Endodermal cell (in vitro differentiated cells): ENCODE measurements around the gene THAP7. TPM values are rescaled to one million over a fixed set of nuclear protein-coding genes. Genes with fewer than 3 reads are reported as not detected.
A peak's percentile ranks its signal among the peaks of the same experiment; 100 is the strongest.

Experiments
- DNase-seq: peaks from one replicate; pipeline ENCODE4 v3.0.0-alpha.2; 2017
- H3K27ac ChIP-seq: 2 replicates; pipeline ENCODE4 v1.5.1; 2013; ENCODE audit warnings: mild to moderate bottlenecking, low read depth, low read length, moderate library complexity
- H3K27me3 ChIP-seq: 2 replicates; pipeline ENCODE4 v1.6.1; 2013; ENCODE audit warnings: mild to moderate bottlenecking, low read length, moderate library complexity; ENCODE audit not compliant: insufficient read depth, control insufficient read depth, poor library complexity, severe bottlenecking
- H3K36me3 ChIP-seq: 2 replicates; pipeline ENCODE4 v1.7.0; 2013; ENCODE audit warnings: mild to moderate bottlenecking, low read length, moderate library complexity; ENCODE audit not compliant: control insufficient read depth, insufficient read depth
- H3K4me1 ChIP-seq: one replicate; pipeline ENCODE4 v1.7.0; 2013; ENCODE audit warnings: low read length; ENCODE audit not compliant: control insufficient read depth, insufficient read depth
- H3K4me3 ChIP-seq: 2 replicates; pipeline ENCODE4 v1.5.1; 2013; ENCODE audit warnings: mild to moderate bottlenecking, low read length, moderate library complexity
- H3K9ac ChIP-seq: 2 replicates; pipeline ENCODE4 v1.6.1; 2013; ENCODE audit warnings: mild to moderate bottlenecking, low read length, moderate library complexity; ENCODE audit not compliant: poor library complexity, severe bottlenecking; ENCODE audit errors: extremely low read depth
- H3K9me3 ChIP-seq: 2 replicates; pipeline ENCODE4 v1.6.1; 2013; ENCODE audit warnings: mild to moderate bottlenecking, low read length, moderate library complexity; ENCODE audit not compliant: control insufficient read depth
- H3K27ac Mint-ChIP-seq: 2 replicates; pipeline ENCODE4 v1.8.0; 2020; ENCODE audit warnings: mixed read lengths
- H3K27me3 Mint-ChIP-seq: 2 replicates; pipeline ENCODE4 v1.8.0; 2021; ENCODE audit warnings: mild to moderate bottlenecking, mixed read lengths; ENCODE audit not compliant: insufficient read depth
- H3K36me3 Mint-ChIP-seq: 2 replicates; pipeline ENCODE4 v1.8.0; 2020; ENCODE audit warnings: low read depth, mixed read lengths
- H3K4me1 Mint-ChIP-seq: 2 replicates; pipeline ENCODE4 v1.8.0; 2020; ENCODE audit warnings: mixed read lengths
- H3K4me3 Mint-ChIP-seq: 2 replicates; pipeline ENCODE4 v1.8.0; 2020; ENCODE audit warnings: mild to moderate bottlenecking, moderate library complexity, mixed read lengths
- H3K9me3 Mint-ChIP-seq: 2 replicates; pipeline ENCODE4 v1.8.0; 2020; ENCODE audit warnings: mild to moderate bottlenecking, mixed read lengths
- WGBS, 2 experiments: methylation state at CpG; one replicate each; pipeline versions ENCODE4 v1.1.5 to v1.1.7; 2013; ENCODE audit warnings: missing lambda C conversion rate in 2 of 2, mixed read lengths in 1 of 2; ENCODE audit not compliant: insufficient coverage in 1 of 2, insufficient read length in 1 of 2; 5-methylcytosine and 5-hydroxymethylcytosine counted together
- total RNA-seq, 2 donors: library from RNA; stranded (reverse); fragmentation: NEBNext Ultra II Directional in 1 of 2; extraction: Animal tissue kit (Norgen Biotek cat#: 25700) in 1 of 2; gene quantifications; 2 replicates in 1 of 2; 3 replicates in 1 of 2; pipeline ENCODE4 v1.2.1, GENCODE V29; 2021
- TF ChIP-seq, protein P1 (sequence below): fragments of 200-600 bp; sonication (generic); conservative IDR thresholded peaks from 2 replicates; pipeline ENCODE4 v1.5.0; 2021; ENCODE audit warnings: antibody characterized with exemption, mild to moderate bottlenecking

Gene THAP7
- total RNA-seq, 2 donors from 2014 or later, result 16.6 to 19.6 TPM

DNA sequence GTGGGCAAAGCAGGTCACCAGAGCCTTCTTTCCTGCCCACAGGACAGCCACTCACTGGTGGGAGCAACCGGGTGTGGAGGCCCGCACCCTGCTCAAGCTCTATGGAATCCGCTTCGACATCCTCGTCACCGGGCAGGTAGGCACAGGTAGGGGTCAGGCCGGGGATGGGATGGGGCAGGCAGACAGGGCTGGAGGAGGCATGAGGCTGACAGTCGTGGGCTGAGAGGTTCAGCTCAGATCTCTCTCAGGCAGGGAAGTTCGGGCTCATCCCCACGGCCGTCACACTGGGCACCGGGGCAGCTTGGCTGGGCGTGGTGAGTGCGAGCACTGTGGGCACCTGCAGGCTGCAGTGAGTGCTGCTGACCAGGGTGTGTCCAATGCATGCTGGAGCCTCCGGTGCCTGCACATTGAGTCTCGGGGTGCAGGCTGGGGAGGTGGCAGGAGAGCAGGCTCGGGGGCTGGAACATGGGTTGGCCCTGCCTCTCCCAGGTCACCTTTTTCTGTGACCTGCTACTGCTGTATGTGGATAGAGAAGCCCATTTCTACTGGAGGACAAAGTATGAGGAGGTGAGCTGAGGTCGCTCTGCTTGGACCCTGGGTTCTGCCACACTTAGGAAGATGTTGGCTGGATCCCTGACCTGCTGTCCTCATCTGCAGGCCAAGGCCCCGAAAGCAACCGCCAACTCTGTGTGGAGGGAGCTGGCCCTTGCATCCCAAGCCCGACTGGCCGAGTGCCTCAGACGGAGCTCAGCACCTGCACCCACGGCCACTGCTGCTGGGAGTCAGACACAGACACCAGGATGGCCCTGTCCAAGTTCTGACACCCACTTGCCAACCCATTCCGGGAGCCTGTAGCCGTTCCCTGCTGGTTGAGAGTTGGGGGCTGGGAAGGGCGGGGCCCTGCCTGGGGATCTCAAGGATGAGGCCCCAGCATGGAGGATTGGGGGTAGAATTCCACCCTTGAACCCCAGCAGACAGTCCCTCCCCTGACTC lies 24.1 kb upstream of the THAP7 start:
- H3K4me3 Mint-ChIP-seq, result no peak overlapping the region
- Histone ChIP-seq H3K4me1 (no peaks in the 10 kb centered on the region), H3K27me3 (peaks cover 10% of the 10 kb centered on the region), H3K4me3 (no peak overlapping the region), H3K9ac (no peak overlapping the region), H3K36me3 (no peaks in the 10 kb centered on the region), H3K9me3 (no peaks in the 10 kb centered on the region), H3K27ac (no peak overlapping the region)
- H3K27me3 Mint-ChIP-seq, result peaks cover 12% of the 10 kb centered on the region
- 90 to 95% methylated on average over 13 to 27 of the region's 27 CpGs for WGBS, 2 experiments
- DNase-seq, result no peak
- H3K36me3 Mint-ChIP-seq, result no peaks in the 10 kb centered on the region
- TF ChIP-seq, protein P1, sequence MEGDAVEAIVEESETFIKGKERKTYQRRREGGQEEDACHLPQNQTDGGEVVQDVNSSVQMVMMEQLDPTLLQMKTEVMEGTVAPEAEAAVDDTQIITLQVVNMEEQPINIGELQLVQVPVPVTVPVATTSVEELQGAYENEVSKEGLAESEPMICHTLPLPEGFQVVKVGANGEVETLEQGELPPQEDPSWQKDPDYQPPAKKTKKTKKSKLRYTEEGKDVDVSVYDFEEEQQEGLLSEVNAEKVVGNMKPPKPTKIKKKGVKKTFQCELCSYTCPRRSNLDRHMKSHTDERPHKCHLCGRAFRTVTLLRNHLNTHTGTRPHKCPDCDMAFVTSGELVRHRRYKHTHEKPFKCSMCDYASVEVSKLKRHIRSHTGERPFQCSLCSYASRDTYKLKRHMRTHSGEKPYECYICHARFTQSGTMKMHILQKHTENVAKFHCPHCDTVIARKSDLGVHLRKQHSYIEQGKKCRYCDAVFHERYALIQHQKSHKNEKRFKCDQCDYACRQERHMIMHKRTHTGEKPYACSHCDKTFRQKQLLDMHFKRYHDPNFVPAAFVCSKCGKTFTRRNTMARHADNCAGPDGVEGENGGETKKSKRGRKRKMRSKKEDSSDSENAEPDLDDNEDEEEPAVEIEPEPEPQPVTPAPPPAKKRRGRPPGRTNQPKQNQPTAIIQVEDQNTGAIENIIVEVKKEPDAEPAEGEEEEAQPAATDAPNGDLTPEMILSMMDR, result no peak
- H3K4me1 Mint-ChIP-seq, result peaks cover 7% of the 10 kb centered on the region
- H3K27ac Mint-ChIP-seq, result no peak overlapping the region
- H3K9me3 Mint-ChIP-seq, result no peaks in the 10 kb centered on the region

DNA sequence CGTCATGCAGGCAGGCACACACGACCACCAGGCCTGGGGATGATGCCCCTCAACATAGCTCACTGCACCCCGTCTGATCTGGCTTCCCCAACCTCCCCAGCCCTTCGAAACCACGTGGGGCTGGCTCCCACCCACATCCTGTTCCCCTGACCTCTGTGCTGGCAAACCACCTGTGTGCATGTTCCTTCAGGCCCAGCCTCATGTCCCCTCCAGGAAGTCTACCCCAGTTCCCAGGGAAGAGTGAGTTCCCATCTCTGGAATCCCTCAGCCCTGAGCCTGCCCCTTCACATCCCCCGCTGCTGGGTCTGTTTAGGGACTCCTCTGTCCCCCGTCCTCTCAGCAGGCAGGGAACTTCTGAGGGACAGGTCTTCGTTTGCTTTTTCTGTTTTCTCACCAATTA lies 23.3 kb upstream of the THAP7 start:
- Histone ChIP-seq H3K27me3 (peaks cover 2% of the 10 kb centered on the region), H3K9me3 (peaks cover under 1% of the 10 kb centered on the region), H3K4me3 (no peak overlapping the region), H3K4me1 (no peaks in the 10 kb centered on the region), H3K27ac (no peak overlapping the region), H3K36me3 (no peaks in the 10 kb centered on the region), H3K9ac (no peak overlapping the region)
- H3K36me3 Mint-ChIP-seq, result no peaks in the 10 kb centered on the region
- H3K27me3 Mint-ChIP-seq, result peaks cover 6% of the 10 kb centered on the region
- peaks cover 7% of the 10 kb centered on the region for H3K4me1 Mint-ChIP-seq
- 75 to 83% methylated on average over 7 to 8 of the region's 8 CpGs for WGBS, 2 experiments
- no peak for DNase-seq
- TF ChIP-seq, protein P1, result no peak
- no peak overlapping the region for H3K4me3 Mint-ChIP-seq
- H3K27ac Mint-ChIP-seq, result no peak overlapping the region
- H3K9me3 Mint-ChIP-seq, result peaks cover under 1% of the 10 kb centered on the region

DNA sequence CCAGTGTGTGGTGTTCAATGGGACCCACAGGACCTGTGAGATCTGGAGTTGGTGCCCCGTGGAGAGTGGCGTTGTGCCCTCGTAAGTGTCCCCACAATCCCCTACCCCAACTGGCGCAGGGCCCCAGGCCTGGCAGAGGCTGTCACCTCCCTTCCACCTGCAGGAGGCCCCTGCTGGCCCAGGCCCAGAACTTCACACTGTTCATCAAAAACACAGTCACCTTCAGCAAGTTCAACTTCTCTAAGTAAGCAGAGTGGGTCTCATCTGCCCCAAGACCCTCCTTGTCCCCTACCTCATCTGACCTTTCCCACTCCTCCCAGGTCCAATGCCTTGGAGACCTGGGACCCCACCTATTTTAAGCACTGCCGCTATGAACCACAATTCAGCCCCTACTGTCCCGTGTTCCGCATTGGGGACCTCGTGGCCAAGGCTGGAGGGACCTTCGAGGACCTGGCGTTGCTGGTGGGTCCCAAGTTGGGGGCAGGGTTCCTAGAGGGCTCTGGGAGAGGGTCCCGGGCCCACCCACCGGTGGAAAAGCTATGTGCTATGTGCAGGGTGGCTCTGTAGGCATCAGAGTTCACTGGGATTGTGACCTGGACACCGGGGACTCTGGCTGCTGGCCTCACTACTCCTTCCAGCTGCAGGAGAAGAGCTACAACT lies 21.2 kb upstream of the THAP7 start:
- no peak overlapping the region for H3K27ac ChIP-seq
- Mint-ChIP-seq H3K27ac (no peak overlapping the region), H3K4me3 (no peak overlapping the region), H3K9me3 (peaks cover 17% of the 10 kb centered on the region), H3K4me1 (peaks cover 7% of the 10 kb centered on the region), H3K27me3 (peaks cover 6% of the 10 kb centered on the region), H3K36me3 (no peaks in the 10 kb centered on the region)
- H3K4me3 ChIP-seq, result no peak overlapping the region
- H3K9ac ChIP-seq, result no peak overlapping the region
- H3K9me3 ChIP-seq, result peaks cover 13% of the 10 kb centered on the region
- no peaks in the 10 kb centered on the region for H3K36me3 ChIP-seq
- TF ChIP-seq, protein P1, result peak; percentile 59
- no peaks in the 10 kb centered on the region for H3K27me3 ChIP-seq
- peak; percentile 62 for DNase-seq
- WGBS, 2 experiments, result 90 to 92% methylated on average over 9 to 13 of the region's 13 CpGs
- no peaks in the 10 kb centered on the region for H3K4me1 ChIP-seq
